NOMO-1 treated with DMSO at 0.1 percent for 48 hours (cell line): ENCODE data around the gene MAPK8IP2.

Source experiments
- DNase-seq: peaks from one replicate; lab custom pipeline; 2025; ENCODE audit not compliant: unreplicated experiment; lab: John Stamatoyannopoulos, UW

Gene MAPK8IP2

DNA sequence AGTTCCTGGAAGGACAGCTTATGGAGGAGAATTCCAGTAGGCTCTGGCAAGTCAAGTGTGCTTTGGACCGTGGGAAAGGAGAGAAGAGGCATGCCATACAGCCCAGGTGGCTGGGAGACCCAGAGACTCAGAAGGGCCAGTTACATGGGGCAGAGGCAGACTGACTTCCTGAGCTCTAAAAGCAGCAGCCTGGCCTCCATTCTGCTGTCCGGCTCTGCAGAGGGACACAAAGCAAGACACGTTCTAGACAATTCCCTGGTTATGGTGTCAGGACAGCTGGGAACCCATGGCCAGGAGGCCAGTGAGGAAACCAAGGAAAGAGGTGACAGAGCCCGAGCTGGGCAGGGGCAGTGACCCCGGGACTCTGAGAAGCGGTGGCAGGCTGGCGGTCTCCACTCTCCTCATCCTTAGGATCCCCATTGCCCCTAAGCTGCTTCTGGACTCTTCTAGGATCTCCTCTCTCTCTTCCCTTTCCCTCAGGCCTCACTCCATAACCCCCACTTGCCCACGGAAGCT, 25.1 kb upstream of the MAPK8IP2 start:
- DNase-seq, result no peak

DNA sequence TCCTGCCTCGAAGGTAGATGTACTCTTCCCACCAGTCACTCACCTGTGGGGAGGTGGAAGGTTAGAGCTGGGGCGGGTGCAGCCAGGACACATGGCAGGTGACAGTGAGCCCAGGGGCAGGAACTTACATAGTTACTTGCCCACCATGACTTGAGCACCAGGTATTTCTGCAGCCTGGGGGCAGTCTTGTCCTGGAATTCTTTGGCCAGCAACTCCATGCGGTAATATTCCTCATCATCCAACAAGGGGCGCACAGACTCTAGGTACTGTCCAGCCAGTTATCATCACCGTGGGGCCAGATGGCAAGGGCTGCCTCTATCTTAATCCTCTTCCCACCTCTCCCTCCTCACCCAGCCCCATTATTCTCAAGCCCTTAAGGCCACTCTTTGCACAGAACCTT, 24.5 kb upstream of the MAPK8IP2 start:
- peak; percentile 10 for DNase-seq

- no peak for DNase-seq
Observed at GRCh38 chr22:50576806-50577696, 23.5 kb upstream of the MAPK8IP2 start.

- no peak for DNase-seq
Observed at GRCh38 chr22:50577697-50577986, 23.0 kb upstream of the MAPK8IP2 start.

DNA sequence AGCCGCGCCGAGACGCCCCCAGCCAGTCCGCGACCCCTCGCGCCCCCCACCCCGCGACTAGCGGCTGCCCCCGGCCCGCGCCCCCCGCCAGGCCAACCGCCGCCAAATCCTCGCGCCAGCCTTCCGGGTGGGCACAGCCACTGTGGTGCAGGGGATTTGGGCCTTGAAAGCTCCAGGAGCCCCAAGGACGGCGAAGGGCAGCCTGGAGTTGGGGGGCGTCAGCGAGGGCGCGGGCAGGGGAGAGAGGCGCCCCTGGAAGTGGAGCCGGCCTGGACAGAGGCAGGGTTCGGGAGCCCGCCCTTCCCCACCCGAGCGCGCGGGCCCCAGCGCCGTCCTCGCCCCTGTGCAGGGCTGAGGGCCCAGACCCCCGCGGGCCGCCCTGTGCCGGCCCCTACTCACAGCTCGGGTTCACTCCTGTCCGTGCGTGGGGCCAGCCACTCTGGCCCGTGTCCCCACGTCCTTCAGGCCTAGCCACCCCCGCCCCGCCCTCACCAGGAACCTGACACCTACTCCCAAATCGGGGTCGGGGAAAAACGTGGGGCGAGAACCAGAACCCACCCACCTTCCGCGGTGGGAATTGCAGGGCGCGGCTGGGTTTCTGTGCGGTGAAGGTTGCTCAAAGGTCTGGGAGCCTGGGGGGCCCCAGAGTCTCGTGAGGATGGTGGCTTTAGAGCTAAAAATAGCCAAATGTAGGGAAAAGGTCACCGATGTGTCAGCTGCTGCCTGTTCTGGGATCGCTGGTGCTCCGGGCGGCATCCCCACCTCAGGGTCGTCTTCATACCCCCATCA, 22.4 kb upstream of the MAPK8IP2 start, which contains the start of gene CPT1B:
CPT1B (minus strand) TSS at position 441 of the 789 bp plus-strand sequence. CDS start 512 bp downstream, outside the sequence.
- no peak for DNase-seq

DNA sequence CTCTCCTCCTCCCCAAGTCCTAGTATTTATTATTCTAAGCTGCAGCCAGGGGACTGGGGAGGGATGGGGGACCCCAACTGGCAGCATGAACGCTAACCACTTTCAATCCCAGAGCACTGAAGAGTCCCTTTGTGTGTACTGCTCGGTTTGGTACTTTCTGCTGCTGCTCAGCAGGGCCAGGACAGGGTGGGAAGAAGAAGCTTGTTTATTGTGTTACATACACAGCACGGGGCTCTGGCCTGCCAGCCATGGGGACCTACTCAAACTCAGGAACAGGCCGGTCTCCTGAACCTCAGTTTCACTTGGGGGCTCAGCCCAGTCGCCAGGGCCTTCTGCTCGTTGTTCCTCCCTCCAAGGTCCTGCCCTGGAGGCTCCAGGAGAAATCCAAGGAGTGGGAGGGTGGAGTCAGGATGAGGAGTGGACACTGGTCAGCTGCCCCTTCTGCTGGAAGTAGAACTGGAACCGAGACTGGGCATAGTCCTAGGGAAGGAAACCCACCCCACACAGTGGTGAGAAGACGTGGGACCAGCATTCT, 21.8 kb upstream of the MAPK8IP2 start:
- no peak for DNase-seq

- no peak for DNase-seq
Observed at GRCh38 chr22:50579752-50580151, 20.8 kb upstream of the MAPK8IP2 start.

DNA sequence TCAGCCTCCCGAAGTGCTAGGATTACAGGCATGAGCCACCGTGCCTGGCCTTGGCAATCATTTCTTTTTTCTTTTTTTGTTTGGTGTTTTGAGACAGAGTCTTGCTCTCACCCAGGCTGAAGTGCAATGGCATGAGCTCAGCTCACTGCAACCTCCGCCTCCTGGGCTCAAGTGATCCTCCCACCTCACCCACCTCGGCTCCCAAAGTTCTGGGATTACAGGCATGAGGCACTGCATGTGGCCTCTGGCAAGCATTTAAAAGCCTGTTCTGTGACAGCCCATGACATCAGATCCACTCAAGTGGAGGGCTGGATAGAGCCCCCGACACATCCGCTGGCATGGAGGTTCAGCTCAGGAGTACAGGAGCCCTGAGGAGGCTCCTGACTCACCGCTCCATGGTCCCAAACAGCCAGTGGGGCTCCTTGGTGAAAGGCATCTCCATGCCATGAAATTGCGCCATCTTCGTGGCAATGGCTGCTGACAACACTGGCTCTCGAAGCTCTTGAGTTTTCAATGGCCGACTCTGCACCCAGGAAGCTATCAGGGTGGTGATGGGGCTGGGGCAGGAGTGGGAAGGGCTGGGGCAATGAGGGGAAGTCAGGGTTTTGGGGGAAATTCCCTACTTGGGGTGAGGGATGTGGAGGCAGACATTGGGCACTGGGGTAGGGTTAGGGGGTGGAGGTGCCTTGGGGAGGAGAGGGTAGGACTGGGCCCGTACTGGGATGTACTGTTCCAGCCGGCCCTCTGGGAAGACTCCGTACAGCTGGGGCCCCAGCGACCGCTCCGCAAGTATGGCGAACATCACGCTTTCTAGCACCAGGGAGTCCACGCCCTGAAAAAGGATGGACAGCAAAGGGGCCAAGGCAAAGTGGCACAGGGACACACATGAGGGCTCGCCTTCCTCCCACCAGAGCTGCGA, 19.3 kb upstream of the MAPK8IP2 start:
- DNase-seq, result no peak

GRCh38 chr22:50581950-50582492, 18.6 kb upstream of the MAPK8IP2 start:
- peak; percentile 33 for DNase-seq

DNA sequence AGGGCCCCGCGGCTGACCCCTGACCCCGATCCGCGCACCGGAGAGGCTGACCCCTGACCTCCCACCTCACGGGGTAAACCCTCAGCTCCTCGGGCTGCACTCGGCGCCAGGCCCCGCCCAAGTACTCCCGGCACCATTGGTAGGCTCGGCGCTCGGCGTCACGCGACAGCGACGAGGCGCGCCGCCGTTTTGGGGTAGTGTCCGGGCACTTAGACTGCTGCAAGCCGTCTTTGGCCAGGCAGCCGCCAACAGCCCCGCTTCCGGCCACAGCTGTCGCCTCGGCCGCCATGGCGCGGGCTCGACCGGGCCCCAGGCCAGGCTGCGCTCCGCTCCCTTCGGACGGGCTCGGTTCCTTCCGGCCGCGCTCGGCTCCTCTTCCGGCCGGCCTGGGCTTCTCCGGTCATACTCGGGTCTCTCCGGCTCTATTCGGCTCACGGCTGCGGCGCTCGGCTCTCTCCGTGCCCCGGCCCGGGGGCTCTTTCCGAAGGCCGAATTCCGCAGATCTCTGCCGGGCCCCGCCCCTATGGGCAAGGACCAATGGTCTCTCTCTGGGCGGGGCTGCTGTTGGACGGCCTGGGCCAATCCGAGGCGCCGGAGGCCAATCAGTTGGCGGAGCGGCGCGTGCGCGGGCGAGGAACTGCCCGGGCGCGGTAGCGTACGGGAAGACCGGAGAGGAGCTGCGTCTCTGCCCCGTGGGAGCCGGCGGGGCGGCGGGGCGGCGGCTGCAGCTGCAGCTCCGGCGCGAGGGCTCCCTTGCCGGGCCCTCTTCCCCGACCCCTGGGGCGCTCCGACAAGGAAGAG, 17.9 kb upstream of the MAPK8IP2 start, which contains the start of gene CHKB:
CHKB (minus strand) TSS at position 357 of the 801 bp plus-strand sequence; CDS start at position 289, 68 bp downstream.
- peak; percentile 98 for DNase-seq

- DNase-seq, result no peak
Observed at GRCh38 chr22:50583294-50583861, 17.2 kb upstream of the MAPK8IP2 start.

- no peak for DNase-seq
Observed at GRCh38 chr22:50584106-50585096, 16.2 kb upstream of the MAPK8IP2 start.

DNA sequence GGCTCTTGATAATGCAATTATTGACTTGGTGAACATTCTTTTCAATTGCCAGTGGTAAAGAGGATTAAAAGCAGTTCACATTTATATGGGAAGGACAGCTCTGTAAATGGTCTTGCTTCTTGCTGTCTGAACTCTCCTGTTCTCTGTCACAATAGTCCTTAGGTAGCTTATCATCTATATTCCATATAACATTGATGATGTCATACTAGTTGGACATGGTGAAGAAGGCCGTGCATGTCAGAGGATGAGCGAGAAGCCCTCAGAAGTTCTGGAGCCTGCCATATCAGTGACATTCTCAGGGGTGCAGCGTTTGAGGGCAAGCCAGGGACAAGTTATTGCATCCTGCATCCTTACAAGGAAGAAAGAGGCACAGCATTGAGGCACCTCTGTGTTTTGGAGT, 15.4 kb upstream of the MAPK8IP2 start:
- no peak for DNase-seq

DNA sequence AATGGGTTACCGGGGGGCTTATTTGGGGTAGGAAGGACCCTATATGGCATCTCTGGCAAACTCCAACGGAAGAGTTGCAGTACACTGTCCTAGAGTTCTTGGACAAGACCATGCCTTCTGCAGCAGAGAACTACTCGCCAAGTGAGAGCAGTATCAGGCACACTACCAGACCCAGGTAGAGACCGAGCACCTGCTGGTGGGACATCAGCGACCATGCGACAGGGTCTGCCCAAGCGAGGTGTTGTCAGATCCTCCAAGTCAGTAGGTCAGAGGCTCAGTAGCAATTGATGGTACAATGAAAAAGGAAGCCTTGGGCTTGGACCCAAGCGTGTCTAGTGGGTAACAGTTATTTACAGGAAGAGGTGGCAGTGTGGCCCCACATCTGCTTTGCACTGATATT, 14.8 kb upstream of the MAPK8IP2 start:
- no peak for DNase-seq

DNA sequence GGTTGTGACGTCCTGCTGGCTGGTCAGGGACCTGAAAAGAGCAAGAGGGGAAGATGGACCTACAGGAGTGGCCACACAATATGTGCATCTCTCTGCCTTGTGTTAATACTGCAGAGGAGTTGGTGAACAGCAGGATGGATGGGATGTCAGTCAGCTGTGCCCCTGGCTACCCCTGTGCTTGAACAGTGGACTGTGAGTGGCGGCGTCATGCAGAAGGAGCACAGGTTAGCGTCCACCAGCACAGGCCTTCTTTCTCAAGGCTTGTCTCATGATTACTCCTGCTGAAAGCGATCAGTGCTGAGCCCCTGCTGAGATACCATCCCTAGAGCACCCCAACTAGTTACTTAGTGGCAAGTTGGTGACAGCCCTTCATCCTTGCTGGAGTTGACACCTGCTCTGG, 14.2 kb upstream of the MAPK8IP2 start:
- DNase-seq, result no peak

GRCh38 chr22:50587407-50587806, 13.2 kb upstream of the MAPK8IP2 start:
- DNase-seq, result no peak

- no peak for DNase-seq
Observed at GRCh38 chr22:50595189-50595588, 5.4 kb upstream of the MAPK8IP2 start.

GRCh38 chr22:50597097-50597496, 3.5 kb upstream of the MAPK8IP2 start:
- no peak for DNase-seq
